Measurements from ENCODE around the gene COL5A2.

Gene COL5A2

DNA sequence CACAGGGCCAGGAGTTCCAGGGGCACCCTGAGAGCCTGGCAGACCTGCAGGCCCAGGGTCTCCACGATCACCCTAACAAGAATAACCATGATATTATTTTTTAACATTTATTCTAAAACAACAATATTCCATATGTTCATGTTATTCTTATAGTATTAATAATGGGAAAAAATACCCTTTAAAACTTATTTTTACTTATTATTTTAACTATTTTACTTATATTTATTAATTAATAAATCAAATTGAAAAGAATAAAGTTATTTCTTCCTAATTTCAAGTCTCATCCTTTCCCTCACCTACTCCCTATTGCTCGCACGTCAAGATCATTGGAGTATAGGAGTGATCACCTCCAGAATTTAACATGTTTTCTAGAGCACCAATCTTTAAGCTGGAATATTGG, 133.7 kb downstream of the COL5A2 start:
- DNase-seq, result no peak

DNA sequence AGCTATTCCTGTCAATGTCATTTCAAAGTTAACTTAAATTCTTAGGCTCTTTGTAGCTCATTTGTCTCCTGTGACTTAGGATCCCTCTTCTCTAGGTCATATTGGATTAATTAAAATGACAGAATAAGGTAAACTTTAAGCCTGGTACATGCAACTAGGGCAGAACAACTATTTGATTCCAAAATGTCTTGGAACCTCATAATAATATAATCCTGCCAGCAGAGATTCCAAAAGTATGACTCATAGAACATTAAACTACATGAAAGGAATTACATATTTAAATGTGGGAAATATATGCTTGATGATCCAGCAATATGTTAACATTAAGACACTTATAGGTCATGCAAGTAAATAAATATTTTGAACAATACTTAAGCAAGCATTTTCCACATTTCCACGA, 142.0 kb downstream of the COL5A2 start:
- DNase-seq, result no peak

DNA sequence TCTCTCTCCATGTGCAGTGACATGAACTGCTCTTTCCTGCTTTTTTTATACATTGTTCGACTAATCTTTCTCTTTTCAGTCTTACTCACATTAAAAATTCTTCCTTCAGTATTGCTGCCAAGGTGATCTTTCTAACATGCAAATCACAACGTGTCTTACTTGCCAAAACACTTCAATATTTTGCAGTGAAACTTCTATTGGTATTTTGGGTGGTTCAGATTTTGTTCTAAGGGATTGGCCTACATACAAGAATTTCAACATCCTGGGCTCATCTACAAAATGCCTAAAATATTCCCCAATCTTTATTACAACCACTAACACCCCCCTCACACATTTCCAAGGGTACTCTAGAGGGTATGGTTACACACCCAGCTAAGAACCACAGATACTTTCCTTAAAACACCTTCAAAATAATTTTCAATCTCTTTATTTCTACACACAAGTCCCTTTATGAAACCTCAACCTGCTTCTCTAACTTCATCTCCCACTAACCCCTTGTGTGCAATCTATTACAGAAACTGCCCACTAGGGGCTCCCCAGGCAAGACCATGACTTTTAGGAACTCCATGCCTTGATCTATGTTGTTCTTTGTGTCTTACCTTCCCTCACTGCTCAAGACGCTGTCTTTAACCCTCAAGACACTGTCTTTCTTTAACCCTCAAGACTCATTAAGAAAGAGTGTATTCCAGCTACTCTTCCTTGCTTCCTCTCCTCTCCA, 154.5 kb downstream of the COL5A2 start:
- no peak for DNase-seq

DNA sequence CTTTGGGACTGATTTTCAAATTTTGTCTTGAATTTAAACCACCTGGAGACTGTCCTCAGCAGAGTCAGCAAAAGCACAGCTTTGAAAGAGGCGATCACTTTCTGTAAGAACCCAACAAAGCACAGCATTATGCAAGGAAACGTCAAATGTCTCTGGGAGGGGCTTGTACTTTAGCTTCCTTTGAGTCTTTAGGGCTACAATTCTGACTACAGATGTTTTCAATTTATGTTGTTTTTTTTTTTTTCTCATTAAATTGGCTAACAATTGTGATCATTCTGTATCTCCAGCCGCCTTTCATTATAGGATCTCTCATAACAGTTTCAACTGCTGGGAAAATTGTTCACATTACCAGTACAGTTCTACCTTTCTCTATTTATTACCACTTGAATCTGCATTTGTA, 157.1 kb downstream of the COL5A2 start:
- no peak for DNase-seq

DNA sequence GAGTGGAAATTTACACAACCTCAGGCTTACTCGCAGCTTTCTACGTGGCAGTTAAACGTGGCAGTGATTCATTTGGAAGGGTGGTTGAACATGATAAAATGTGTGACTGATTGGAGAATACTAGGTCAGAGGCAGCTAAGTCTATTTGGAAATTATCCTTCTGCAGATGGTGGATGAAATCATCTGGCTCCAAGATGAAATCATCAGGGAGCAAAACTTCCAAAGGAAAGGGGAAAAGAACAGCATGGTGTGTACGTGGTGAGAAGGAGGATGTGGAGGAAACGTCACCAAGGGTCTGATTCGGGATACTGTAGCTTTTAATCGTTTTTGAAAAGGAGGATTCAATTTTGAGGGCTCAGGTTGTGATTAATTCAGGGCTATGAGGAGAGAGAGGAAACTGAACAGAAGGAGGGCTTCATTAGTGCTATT, 157.5 kb downstream of the COL5A2 start:
- no peak for DNase-seq

DNA sequence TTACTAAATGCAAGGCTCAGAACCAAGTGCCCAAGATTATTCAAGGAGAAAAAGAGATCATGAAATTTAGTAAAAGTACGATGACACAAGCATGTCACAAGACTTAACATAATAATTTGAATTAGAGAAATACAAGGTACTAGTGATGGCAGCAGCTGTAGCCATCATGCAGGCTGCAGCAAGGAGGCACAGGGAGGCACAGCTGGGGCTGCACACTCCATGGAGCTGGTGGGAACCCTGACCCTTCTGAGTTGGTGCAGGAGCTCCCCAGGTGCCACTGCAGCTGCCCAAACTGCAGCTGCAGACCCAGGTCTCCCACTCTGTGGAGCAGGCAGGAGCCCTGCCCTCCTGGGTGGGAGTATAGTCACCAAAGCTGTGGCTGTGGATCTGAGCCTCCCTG, 159.4 kb downstream of the COL5A2 start:
- DNase-seq, result no peak

DNA sequence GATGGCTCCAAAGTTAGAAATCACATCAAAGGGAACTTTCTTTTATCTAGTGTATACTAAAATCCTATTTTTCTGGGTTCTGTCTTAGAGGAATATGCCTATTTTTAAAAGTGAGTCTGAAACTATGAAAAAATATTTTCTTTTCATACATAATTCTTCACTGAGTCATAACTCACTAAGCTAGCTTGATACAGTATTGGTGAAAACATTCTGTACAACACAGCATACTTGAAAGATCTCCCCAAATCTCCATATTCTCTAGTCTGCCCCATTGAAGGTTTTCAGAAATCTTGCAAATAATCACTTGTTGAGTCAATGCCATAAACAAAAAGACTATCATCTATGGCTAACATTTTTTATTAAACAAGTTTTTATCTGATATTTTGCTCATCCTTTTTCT, 160.9 kb downstream of the COL5A2 start:
- DNase-seq, result no peak

DNA sequence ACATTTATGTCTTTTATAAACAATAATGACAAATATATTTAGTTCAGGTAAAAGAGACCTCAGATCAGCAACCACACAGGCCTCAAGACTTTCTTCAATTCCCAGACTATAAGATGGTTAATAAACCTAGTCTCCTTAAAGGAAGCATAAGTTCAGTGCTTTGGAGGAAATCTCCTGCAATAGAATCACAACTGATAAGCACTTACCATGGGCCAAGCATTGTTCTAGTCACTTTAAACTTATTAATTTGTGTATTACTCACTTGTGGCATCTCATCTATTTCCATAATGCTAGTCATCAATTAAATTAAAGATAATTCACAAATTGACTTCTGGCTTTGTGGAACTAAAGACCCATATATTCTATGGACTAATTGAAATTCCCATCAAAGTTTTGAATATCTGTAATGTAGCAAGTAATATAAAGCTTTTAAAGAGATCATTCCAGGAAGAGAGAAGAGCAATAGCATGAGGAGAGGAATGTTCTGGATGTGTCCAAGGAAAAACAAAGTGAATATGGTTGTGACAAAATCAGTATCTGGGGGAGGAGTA, 163.2 kb downstream of the COL5A2 start:
- DNase-seq, result no peak

DNA sequence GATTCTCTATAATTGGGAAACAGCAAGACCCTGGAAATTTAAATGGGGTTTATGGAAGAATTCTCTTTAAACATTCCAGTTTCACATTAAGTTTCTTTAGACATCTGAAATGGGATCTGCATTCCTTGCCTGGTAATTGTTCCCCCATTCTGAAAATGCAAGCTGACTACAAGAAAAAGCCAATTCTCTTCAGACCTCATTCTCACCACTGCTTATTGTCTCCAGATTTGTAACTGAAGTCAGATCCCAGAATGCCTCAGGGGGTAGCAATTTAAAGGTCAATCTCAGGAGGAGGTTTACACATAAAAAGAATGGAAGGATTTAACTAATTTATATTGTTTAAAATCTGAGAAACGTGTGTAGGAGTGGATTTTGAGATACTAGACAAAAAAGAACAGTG, 164.2 kb downstream of the COL5A2 start:
- no peak for DNase-seq

DNA sequence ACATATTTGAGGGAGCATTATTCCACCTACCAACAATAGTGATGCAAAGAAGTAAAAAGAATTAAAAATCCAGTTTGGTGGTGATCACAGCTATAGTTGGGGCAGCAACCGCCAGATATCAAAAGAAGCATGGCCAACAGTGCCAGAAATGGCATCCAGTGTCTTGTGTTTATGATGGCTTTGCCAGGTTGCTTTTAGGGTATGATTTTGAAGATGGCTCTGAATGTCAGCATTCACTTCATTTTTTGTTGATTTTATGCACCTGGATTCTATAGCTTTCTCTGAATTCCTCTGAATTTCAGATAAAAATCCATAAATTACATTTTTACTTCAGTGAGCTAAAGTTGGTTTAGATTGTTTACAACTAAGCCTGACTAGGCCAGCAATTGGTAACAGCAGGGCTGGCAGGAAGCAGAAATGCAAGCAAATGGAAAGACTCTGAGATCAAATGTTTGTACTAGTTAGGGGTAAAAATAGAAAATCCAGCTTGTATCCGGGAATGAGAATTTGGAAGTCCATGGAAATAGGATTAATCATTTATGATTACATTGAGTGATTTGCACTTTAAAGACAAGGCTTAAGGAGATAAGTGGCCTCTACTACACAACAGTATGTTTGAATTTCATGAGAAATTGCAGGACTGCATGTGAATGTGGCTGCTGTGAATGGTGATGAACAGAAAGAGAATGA, 165.0 kb downstream of the COL5A2 start:
- no peak for DNase-seq

DNA sequence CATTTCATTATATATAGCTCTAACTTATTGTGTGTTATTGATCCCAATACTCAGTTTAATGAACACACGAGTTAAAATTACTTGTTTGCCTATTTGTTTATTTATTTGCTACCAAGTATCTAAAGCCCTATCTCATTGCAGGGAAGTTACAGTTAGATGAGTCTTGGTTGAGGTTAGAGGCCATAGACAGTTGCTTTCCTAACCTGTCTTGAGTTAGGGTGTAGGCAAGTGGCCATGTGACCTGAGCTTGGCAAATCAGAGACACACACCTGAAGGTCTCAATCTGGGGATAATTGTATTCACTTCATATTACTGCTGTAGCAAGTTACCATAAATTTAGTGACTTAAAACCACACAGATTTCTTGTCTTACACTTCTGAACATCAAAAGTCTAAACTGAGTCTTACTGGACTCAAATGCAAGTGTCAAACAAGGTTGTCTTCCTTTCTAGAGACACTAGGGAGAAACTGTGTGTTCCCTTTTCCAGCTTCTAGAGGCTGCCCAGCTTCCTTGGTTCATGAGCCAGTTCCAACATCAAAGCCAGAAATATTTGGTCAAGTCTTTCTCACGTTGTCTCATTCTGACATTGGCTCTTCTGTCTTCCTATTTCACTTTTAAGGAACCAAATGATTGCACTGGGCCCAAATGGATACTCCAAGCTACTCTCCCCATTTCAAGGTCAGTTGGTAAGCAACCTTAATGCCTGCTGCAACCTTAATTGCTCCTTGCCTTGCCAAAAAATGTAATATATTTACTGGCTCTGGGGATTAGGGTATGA, 165.7 kb downstream of the COL5A2 start:
- DNase-seq, result no peak

DNA sequence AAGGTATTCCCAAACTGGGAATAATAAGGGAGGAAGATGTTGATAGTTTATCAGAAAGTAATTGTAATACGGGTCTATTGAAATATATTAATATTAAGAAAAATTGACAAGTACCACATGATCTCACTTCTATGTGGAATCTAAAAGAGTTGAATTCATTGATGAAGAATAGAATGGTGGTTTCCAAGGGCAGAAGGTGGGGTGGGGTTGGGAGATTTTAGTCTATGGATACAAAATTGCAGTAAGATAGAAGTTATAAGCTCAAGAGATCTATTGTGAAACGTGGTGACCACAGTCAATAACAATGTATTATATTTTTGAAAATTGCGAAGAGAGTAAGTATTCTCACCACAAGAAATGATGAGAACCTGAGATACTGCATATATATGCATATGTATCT, 166.5 kb downstream of the COL5A2 start:
- DNase-seq, result no peak

DNA sequence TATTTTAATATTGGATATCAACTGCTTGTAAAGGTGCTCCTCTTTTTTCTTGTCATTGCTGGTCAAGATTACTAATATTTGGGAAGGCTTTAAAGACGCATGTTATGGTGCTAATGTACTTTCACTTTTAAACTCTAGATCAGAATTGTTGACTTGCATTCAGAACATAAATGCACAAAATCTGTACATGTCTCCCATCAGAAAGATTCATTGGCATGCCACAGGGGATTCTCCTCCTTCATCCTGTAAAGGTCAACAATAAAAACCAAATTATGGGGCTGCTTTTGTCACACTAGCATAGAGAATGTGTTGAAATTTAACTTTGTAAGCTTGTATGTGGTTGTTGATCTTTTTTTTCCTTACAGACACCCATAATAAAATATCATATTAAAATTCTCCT, 167.2 kb downstream of the COL5A2 start:
- no peak for DNase-seq

DNA sequence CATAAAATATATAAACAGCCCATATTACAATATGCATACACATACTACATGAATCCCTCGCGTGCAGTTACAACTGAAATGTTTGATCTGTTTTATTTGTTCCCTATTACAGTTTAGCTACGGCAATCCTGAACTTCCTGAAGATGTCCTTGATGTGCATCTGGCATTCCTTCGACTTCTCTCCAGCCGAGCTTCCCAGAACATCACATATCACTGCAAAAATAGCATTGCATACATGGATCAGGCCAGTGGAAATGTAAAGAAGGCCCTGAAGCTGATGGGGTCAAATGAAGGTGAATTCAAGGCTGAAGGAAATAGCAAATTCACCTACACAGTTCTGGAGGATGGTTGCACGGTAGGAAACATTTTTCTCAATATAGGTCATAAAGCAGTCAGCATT, 169.0 kb downstream of the COL5A2 start:
- DNase-seq, result no peak

DNA sequence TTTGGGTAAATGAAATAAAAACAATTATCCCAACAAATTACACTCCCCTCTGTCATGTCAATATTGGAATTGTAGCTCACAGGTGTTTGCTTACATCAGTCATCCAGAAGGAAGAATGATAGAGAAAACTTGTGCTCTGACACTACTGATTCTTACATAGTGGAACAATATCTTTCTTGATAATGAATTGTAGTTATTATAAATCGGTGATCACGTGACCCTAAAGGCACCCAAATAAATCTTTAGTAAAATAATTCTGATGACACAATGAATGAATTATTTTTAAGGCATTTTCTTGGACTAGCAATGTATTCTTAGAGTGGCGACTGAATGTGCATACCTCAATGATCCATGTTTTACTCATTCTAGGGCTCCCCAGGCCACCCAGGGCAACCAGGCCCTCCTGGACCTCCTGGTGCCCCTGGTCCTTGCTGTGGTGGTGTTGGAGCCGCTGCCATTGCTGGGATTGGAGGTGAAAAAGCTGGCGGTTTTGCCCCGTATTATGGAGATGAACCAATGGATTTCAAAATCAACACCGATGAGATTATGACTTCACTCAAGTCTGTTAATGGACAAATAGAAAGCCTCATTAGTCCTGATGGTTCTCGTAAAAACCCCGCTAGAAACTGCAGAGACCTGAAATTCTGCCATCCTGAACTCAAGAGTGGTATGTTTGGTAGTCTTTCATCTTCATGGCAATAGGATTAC, 170.9 kb downstream of the COL5A2 start:
- DNase-seq, result no peak

DNA sequence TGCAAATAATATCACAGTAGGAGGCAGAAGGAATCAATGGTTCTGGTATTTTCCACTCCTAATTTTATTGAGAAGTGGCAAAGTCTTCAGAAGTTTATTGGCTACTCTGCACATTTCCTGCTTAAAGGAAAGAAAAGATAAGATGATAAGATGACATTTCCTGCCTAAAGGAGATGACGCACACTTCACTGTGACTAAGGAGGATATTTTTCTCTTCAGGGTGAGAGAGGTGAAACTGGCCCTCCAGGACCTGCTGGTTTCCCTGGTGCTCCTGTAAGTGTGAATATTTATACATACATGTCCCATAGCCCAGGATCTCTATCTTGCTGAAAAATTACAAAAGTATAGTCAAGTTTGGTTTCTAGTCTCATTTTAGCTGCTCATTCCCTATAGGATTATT, 177.5 kb downstream of the COL5A2 start:
- no peak for DNase-seq

DNA sequence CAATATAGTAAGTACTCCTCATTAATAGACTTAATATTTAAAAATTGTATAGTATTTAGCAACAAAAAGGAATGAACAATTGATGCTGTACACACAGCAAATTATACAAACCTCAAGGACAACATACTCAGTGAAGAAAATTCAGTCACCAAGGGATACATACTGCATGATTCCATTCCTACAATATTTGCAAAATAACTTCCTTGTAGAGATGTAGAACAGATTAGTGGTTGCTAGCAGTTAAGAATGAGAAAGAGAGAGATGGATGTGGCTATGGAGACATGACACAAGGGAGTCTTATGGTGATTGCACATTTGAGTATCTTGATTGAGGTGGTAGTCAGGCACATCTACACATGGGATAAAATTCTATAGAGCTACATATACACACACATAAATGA, 179.3 kb downstream of the COL5A2 start:
- no peak for DNase-seq

DNA sequence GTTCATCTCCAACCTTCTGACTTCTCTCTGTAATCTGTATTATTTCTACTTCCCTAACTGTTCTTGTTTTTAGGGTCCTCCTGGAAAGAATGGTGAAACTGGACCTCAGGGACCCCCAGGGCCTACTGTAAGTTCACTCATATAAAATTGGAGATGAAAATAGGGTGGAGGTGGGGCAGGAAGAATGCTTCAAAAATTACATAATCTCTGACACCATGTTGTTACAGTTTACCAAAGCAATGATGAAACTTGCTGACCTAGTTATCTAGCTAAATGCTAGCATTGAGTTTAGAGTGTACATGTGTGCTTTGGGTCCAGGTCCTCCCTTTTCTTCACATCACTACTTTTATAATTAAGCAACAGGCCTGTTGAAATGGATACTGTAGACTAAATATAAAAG, 182.3 kb downstream of the COL5A2 start:
- DNase-seq, result no peak

DNA sequence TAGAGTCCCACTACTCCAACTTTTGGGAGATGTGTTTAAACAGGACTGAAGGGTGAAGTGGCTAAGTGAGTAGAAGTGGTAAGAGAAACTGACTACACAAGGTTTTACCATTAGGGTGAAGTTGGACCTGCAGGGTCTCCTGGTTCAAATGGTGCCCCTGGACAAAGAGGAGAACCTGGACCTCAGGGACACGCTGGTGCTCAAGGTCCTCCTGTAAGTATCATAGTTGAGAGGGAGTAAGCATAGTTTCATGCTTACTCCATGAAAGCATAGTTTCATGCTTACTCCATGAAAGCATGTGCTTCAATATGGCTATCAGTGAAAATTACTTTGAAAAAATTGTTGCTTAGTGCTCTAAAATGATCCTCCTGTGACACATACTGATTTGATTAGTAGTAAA, 186.3 kb downstream of the COL5A2 start:
- no peak for DNase-seq

DNA sequence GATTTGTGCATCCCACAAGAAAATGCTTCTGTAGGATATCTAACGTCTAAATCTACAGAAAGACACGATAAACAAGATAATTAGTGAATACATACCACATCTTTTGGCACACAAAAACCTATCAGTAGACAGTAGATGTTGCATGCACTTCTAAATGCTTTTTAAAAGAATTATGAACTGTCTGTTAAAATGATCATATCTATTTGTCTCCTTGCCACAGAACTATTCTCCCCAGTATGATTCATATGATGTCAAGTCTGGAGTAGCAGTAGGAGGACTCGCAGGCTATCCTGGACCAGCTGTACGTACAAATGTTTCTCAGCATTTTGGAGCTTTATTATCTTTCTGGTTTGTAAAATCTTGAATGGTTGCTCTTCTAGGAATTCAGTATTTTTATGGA, 192.7 kb downstream of the COL5A2 start:
- no peak for DNase-seq

DNA sequence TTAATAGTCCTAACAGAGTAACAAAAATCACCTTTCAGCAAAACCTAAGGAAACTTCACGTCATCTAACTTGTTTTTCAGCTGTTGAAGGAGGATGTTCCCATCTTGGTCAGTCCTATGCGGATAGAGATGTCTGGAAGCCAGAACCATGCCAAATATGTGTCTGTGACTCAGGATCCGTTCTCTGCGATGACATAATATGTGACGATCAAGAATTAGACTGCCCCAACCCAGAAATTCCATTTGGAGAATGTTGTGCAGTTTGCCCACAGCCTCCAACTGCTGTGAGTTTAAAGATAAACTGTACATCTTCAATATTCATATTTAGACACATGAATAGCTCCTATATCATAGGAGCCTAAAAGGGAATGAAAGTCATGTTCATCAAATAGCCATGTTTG, 194.9 kb downstream of the COL5A2 start:
- no peak for DNase-seq

DNA sequence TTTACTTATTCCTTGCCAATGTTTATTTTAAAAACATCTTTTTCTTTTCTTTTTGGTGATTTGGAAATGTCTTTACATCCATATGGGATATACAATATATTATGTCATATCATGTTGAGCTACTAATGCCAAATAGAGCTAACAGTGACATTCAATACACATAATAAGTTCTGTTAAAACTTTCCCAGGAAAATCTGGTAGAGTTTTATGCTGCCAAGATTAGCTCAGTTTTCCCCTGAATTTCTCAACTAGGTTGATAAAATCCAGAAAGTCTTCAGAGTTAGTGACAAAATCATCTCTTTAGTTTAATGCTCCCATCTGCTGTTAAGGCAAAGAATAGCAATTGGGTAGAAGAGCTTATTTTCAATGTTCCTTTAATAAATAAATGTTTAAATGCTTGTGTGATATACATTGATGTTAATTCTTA, 195.5 kb downstream of the COL5A2 start:
- DNase-seq, result no peak

DNA sequence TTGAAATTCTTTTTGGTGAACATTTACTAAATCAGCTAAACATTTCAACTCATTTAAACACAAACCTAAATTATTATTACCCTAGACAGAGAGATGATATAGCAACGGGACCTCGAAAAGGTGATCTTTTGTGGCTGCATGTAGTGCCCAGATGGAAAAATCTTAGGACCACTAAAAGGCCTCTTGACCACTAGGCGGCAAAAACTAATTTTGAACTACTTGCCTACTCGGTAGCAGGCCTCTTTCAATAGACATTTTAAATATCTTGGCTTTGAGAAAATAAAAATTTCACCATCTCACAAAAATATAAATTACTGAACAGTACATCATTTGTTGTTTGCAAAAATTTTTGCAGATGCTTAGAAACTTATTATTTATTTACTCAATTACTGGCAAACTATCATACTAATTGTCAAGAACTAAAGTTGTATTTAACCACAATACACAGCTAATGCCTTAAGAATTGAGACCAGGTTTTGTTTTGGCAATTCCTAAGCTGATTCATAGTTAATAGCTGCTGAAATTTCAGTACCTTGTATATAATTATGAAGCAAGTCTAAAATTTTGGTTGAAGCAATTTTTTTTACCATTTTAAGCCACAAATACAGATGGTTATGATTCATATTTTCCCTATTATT, 196.0 kb downstream of the COL5A2 start:
- no peak for DNase-seq
